BJ (cell line): ENCODE data around the gene KIAA1755. TPM values are rescaled to one million over a fixed set of nuclear protein-coding genes. Genes with fewer than 3 reads are reported as not detected.

ENCODE experiments used
- CTCF ChIA-PET: fragments of 350-600 bp; formaldehyde crosslinking; extraction: SDS; loops from one replicate; lab custom pipeline; 2021; ENCODE audit warnings: antibody characterized with exemption, inconsistent platforms; lab: Yijun Ruan, JAX
- POLR2A ChIA-PET: fragments of 300-600 bp; sonication (Branson Sonifier 250); formaldehyde crosslinking; extraction: SDS; loops from one replicate; lab custom pipeline; 2021; ENCODE audit warnings: antibody characterized with exemption; lab: Charles Lee
- DNase-seq: peaks from one replicate; pipeline ENCODE4 v3.0.0-alpha.2; 2011; ENCODE audit warnings: low read depth
- H3K27me3 ChIP-seq: 2 replicates; pipeline ENCODE4 v1.6.0; 2011; ENCODE audit warnings: low read length; ENCODE audit not compliant: control insufficient read depth, insufficient read depth
- H3K36me3 ChIP-seq: 2 replicates; pipeline ENCODE4 v1.5.1; 2011; ENCODE audit warnings: low read length; ENCODE audit not compliant: control insufficient read depth, insufficient read depth
- H3K4me3 ChIP-seq: 2 replicates; pipeline ENCODE4 v1.5.1; 2011; ENCODE audit warnings: low read depth, mild to moderate bottlenecking, control low read depth, low read length
- polyA plus RNA-seq: library from polyadenylated mRNA; depleted of rRNA; stranded (reverse); fragments of >200 nt; gene quantifications from 2 replicates; pipeline ENCODE4 v1.2.3, GENCODE V29; 2011
- TF ChIP-seq, protein P1 (sequence below): IDR thresholded peaks from 2 replicates; pipeline ENCODE4 v1.5.1; 2011; ENCODE audit warnings: low read depth, mild to moderate bottlenecking, control low read depth, inconsistent platforms, low read length, moderate library complexity; ENCODE audit not compliant: insufficient read depth

The KIAA1755 gene
- polyA plus RNA-seq, 1 experiment, result 9.7 TPM

DNA sequence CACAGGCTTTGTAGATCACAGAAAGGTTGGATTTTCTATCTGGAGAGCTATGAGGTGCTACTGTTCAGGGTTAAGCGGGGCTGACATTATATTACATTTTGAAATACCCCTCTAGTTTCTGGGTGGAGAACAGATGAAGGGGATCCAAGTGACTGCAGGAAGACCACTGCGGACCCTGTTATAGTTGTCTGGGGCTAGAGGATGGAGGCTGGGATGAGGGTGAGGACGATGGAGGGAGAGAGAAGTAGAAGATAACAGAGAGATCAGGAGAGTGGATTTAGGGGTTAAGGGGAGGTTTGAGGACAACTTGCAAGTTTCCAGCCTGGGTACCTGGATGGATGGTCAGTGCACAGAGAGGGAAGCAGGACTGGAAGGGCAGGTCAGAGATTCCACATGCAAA lies 52.0 kb downstream of the KIAA1755 start:
- H3K27me3 ChIP-seq, result no peaks in the 10 kb centered on the region
- ChIA-PET POLR2A (no interaction called here), CTCF (interaction anchor here (1.8 kb wide), 1 partner anchor 13 kb away, joined by 9 read pairs; no protein-coding TSS in a partner anchor)
- TF ChIP-seq, protein P1, sequence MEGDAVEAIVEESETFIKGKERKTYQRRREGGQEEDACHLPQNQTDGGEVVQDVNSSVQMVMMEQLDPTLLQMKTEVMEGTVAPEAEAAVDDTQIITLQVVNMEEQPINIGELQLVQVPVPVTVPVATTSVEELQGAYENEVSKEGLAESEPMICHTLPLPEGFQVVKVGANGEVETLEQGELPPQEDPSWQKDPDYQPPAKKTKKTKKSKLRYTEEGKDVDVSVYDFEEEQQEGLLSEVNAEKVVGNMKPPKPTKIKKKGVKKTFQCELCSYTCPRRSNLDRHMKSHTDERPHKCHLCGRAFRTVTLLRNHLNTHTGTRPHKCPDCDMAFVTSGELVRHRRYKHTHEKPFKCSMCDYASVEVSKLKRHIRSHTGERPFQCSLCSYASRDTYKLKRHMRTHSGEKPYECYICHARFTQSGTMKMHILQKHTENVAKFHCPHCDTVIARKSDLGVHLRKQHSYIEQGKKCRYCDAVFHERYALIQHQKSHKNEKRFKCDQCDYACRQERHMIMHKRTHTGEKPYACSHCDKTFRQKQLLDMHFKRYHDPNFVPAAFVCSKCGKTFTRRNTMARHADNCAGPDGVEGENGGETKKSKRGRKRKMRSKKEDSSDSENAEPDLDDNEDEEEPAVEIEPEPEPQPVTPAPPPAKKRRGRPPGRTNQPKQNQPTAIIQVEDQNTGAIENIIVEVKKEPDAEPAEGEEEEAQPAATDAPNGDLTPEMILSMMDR, result no peak
- H3K4me3 ChIP-seq, result no peak overlapping the region
- H3K36me3 ChIP-seq, result no peaks in the 10 kb centered on the region
- no peak for DNase-seq

DNA sequence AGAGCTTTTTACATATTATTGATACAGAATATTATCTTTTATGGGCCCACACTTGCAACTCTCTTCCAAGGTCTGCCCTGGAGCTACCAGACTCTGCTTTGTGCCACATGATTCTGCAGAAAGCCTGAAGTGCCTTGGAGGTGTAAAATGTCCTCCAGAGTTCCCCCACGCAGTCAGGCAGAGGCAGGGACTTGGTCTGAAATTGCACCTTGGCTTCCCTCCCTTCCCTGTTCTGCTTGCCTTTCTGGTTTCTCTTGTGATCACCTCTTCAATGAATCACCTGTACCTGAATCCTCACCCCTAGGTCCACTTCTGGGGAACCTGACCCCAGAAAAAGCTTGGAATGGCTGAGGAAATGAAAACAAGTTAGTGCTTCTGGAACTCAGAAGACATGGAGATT lies 52.4 kb downstream of the KIAA1755 start:
- no peak overlapping the region for H3K4me3 ChIP-seq
- no peaks in the 10 kb centered on the region for H3K27me3 ChIP-seq
- no peaks in the 10 kb centered on the region for H3K36me3 ChIP-seq
- TF ChIP-seq, protein P1, result no peak
- POLR2A ChIA-PET, result no interaction called here
- DNase-seq, result no peak
- CTCF ChIA-PET, result interaction anchor here (1.0 to 1.8 kb wide), 2 partner anchors 9 to 13 kb away, joined by 3 to 9 read pairs; no protein-coding TSS in a partner anchor

DNA sequence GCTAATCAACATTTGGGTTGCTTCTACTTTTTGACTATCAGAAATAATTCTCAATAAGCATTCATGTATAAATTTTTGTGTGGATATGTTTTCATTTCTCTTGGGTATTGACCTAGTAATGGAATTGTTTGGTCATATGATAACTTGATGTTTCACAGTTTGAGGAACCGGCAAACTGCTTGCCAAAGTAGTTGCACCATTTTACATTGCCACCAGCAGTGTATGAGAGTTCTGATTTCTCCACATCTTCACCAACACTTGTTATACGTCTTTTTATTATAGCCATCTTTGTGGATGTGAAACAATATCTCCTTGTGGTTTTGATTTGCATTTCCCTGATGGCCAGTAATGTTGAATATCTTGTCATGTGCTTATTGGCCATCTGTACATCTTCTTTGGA lies 52.9 kb downstream of the KIAA1755 start:
- no peaks in the 10 kb centered on the region for H3K36me3 ChIP-seq
- DNase-seq, result no peak
- no peak overlapping the region for H3K4me3 ChIP-seq
- H3K27me3 ChIP-seq, result no peaks in the 10 kb centered on the region
- TF ChIP-seq, protein P1, result no peak
- POLR2A ChIA-PET, result no interaction called here
- CTCF ChIA-PET, result interaction anchor here (1.0 to 1.8 kb wide), 3 partner anchors 9 to 13 kb away, joined by 3 to 9 read pairs (median 3); no protein-coding TSS in a partner anchor

DNA sequence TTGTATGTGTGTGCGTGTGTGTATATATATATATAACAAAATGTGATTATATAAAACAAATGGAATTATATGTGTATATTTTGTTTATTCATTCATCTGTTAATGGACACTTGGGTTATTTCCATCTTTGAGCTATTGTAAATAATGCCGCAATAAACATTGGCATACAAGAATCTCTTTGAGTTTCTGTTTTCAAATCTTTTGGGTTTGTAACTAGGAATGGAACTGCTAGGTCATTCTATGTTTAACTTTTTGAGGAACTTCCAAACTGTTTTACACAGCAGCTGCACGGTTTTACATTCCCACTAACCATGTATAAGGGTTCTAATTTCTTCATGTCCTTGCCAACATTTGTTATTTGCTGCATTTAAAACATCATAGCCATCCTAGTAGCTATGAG lies 55.5 kb downstream of the KIAA1755 start:
- no peak for DNase-seq
- TF ChIP-seq, protein P1, result no peak
- Histone ChIP-seq H3K27me3 (no peaks in the 10 kb centered on the region), H3K4me3 (no peak overlapping the region), H3K36me3 (no peaks in the 10 kb centered on the region)
- CTCF ChIA-PET, result interaction anchor here (1.2 to 1.4 kb wide), 2 partner anchors 11 to 13 kb away, joined by 3 to 4 read pairs; no protein-coding TSS in a partner anchor
- POLR2A ChIA-PET, result no interaction called here

DNA sequence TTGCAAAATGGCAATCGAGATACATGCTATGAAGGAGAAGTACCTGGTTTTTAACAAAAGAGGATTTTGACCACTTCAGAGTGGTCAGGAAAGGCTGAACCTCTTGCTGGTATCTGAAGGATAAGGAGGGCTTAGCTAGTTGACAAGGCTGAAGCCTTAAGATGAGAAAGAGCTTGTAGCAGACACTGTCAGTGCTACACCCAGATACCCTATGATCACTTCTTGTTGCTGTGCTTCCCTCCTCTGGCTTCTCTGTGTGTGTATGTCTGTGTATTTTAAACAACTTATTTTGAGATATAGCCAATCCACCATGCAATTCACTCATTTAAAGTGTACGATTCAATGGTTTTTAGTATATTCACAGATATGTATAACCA lies 56.6 kb downstream of the KIAA1755 start:
- TF ChIP-seq, protein P1, result no peak
- Histone ChIP-seq H3K4me3 (no peak overlapping the region), H3K27me3 (no peaks in the 10 kb centered on the region), H3K36me3 (no peaks in the 10 kb centered on the region)
- no peak for DNase-seq
- ChIA-PET POLR2A (no interaction called here), CTCF (interaction anchor here (1.4 kb wide), 1 partner anchor 26 kb away, joined by 3 read pairs; no protein-coding TSS in a partner anchor)
